Skeletal muscle tissue (tissue), 5 donors: ENCODE measurements around the gene CLC. TPM values are rescaled to one million over a fixed set of nuclear protein-coding genes. Genes with fewer than 3 reads are reported as not detected.

Source experiments
- H3K27ac ChIP-seq: one replicate; pipeline ENCODE4 v1.7.0; 2013; ENCODE audit warnings: mild to moderate bottlenecking, low read depth, low read length, inconsistent platforms
- H3K27me3 ChIP-seq, 3 donors: one replicate each; pipeline ENCODE4 v1.7.0; 2013; ENCODE audit warnings: low read length in 3 of 3; ENCODE audit not compliant: control insufficient read depth in 3 of 3, insufficient read depth in 3 of 3
- H3K36me3 ChIP-seq, 3 donors: one replicate each; pipeline ENCODE4 v1.7.0; 2013; ENCODE audit warnings: low read length in 3 of 3; ENCODE audit not compliant: control insufficient read depth in 3 of 3, insufficient read depth in 3 of 3
- H3K4me1 ChIP-seq, 3 donors: one replicate each; pipeline ENCODE4 v1.7.0; 2013; ENCODE audit warnings: low read length in 3 of 3, mild to moderate bottlenecking in 3 of 3; ENCODE audit not compliant: control insufficient read depth in 3 of 3, insufficient read depth in 3 of 3
- H3K4me3 ChIP-seq, 3 donors: one replicate each; pipeline ENCODE4 v1.7.0; 2013; ENCODE audit warnings: low read length in 3 of 3
- H3K9ac ChIP-seq, 3 donors: one replicate each; pipeline ENCODE4 v1.7.0; 2013; ENCODE audit warnings: low read length in 3 of 3, mild to moderate bottlenecking in 3 of 3, moderate library complexity in 2 of 3, low read depth in 1 of 3
- H3K9me3 ChIP-seq, 3 donors: one replicate each; pipeline ENCODE4 v1.7.0; 2013; ENCODE audit warnings: low read length in 3 of 3; ENCODE audit not compliant: control insufficient read depth in 3 of 3
- small RNA-seq: library from RNA; depleted of rRNA; stranded (forward); fragments of <200 nt; gene quantifications from one replicate; pipeline ENCODE3, GENCODE V24; 2014
- total RNA-seq: library from RNA; depleted of rRNA; stranded (reverse); fragments of >200 nt; gene quantifications from one replicate; pipeline ENCODE4 v1.2.3, GENCODE V29; 2014
- donor health status: Osteomylitis.

The CLC gene
- total RNA-seq, 1 donor from 2014 or later, result 5.7 TPM

DNA sequence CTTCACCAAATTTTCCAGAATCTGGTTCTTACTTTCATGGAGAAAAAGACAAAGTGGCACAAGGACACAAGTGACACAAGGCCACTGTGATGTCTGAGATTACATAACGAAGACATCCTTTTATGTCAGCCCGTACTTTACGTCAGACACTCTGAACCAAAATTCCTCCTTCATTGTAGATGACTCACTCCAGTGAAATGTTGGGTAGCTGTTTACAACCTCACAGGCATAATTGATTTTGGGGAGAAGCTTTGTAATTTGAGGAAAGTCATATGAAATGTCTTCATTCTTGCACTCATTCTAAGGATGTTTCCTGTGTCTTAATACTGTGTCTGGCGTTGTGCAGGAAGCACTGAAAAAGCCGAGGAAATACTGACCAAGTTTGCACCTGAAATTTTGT, 53.6 kb downstream of the CLC start:
- H3K9me3 ChIP-seq, result no peaks in the 10 kb centered on the region
- no peak overlapping the region for H3K9ac ChIP-seq
- no peaks in the 10 kb centered on the region for H3K27me3 ChIP-seq
- H3K36me3 ChIP-seq, result peaks cover 0 to 4% (median 0%) of the 10 kb centered on the region in 3 donors
- no peak overlapping the region for H3K27ac ChIP-seq
- no peak overlapping the region for H3K4me3 ChIP-seq
- H3K4me1 ChIP-seq, result peaks cover 3 to 17% (median 12%) of the 10 kb centered on the region in 3 donors

DNA sequence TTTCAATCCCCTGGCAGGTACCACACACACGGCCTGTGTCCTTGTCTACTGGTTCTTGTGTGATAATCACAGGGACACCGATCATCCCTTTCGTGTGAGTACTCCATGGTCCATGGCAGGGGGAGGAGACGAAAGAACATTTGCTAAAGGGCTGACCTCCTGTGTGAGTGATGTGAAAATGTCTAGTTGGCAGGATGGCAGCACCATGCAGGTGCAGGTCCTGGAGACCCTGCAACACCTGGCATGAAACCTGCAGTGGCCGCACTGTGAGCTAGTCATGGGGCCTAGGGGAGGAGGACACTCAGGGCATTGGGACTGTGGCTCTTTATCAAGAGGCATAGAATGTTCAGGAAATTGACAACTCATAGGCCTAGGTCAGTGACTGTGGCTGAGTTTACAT, 56.4 kb downstream of the CLC start:
- no peaks in the 10 kb centered on the region for H3K27me3 ChIP-seq
- no peak overlapping the region for H3K27ac ChIP-seq
- no peak overlapping the region for H3K4me3 ChIP-seq
- H3K36me3 ChIP-seq, result peaks cover 0 to 4% (median 0%) of the 10 kb centered on the region in 3 donors
- no peak overlapping the region for H3K9ac ChIP-seq
- H3K9me3 ChIP-seq, result no peaks in the 10 kb centered on the region
- H3K4me1 ChIP-seq, result peaks cover 13 to 33% (median 25%) of the 10 kb centered on the region in 3 donors

Small RNA genes within 50 kb of the gene (small RNA-seq; reads per million reads assigned to genes)
- gene RPS29P27, result not detected

Other genes starting within 250 kb of the CLC start
- not detected for gene DLL3, start 239.1 kb downstream of the CLC start, total RNA-seq
- not detected for gene SELENOV, start 222.9 kb downstream of the CLC start, total RNA-seq
- gene EID2B, start 205.2 kb downstream of the CLC start, total RNA-seq, result 2.6 TPM
- 6.8 TPM for gene EID2, start 197.9 kb downstream of the CLC start, total RNA-seq
- gene LGALS13, start 135.5 kb downstream of the CLC start, total RNA-seq, result not detected
- not detected for gene LGALS16, start 82.1 kb downstream of the CLC start, total RNA-seq
- gene LGALS14, start 33.5 kb downstream of the CLC start, total RNA-seq, result not detected
- gene LEUTX, start 40.8 kb upstream of the CLC start, total RNA-seq, result not detected
- gene DYRK1B, start 96.1 kb upstream of the CLC start, total RNA-seq, result 25.1 TPM
- 386 TPM for gene FBL, start 108.3 kb upstream of the CLC start, total RNA-seq
- 5.7 TPM for gene FCGBP, start 196.6 kb upstream of the CLC start, total RNA-seq
- gene PSMC4, start 233.1 kb upstream of the CLC start, total RNA-seq, result 37.6 TPM